Fibroblast of mammary gland (primary cell): Measurements from ENCODE around the gene SLC25A51.

Experiments
- DNase-seq: peaks from one replicate; pipeline ENCODE4 v3.0.0-alpha.2; 2010; ENCODE audit warnings: low read depth
- H3K4me3 ChIP-seq: 2 replicates; pipeline ENCODE4 v1.5.1; 2011; ENCODE audit warnings: low read depth, mild to moderate bottlenecking, low read length, moderate library complexity; ENCODE audit not compliant: control insufficient read depth
- CTCF ChIP-seq: conservative IDR thresholded peaks from 2 replicates; pipeline ENCODE4 v1.5.1; 2011; ENCODE audit warnings: low read depth, low read length, inconsistent platforms; ENCODE audit not compliant: control insufficient read depth, insufficient read depth

The SLC25A51 gene

GRCh38 chr9:37870081-37870798, 33.7 kb downstream of the SLC25A51 start:
- no peak overlapping the region for H3K4me3 ChIP-seq
- no peak for DNase-seq
- TF ChIP-seq CTCF, result no peak

- no peak for DNase-seq
- TF ChIP-seq CTCF, result no peak
- H3K4me3 ChIP-seq, result no peak overlapping the region
Measured at GRCh38 chr9:37862530-37862929, 41.4 kb downstream of the SLC25A51 start.

- DNase-seq, result peak; percentile 12
- no peak overlapping the region for H3K4me3 ChIP-seq
- TF ChIP-seq CTCF, result peak; percentile 15
Measured at GRCh38 chr9:37859043-37859442, 44.9 kb downstream of the SLC25A51 start.

- TF ChIP-seq CTCF, result no peak
- H3K4me3 ChIP-seq, result no peak overlapping the region
- DNase-seq, result no peak
Measured at GRCh38 chr9:37856551-37856950, 47.4 kb downstream of the SLC25A51 start.

- TF ChIP-seq CTCF, result no peak
- DNase-seq, result no peak
Measured at GRCh38 chr9:37852222-37852621, 51.7 kb downstream of the SLC25A51 start.

GRCh38 chr9:37840560-37841194, 63.2 kb downstream of the SLC25A51 start:
- peak; percentile 82 for DNase-seq
- H3K4me3 ChIP-seq, result no peak overlapping the region
- TF ChIP-seq CTCF, result no peak

More at GRCh38 chr9:37852222-37852621, 51.7 kb downstream of the SLC25A51 start:
- no peak overlapping the region for H3K4me3 ChIP-seq
